Left ventricle myocardium inferior (tissue), 1 donor: ENCODE data around the gene FILIP1. TPM values are rescaled to one million over a fixed set of nuclear protein-coding genes. Genes with fewer than 3 reads are reported as not detected.
"Not testable (repeated sequence)": the region's sequence is repeated elsewhere in the genome, so short reads cannot be mapped to it uniquely, and the experiment has no call there.

ENCODE experiments used
- DNase-seq: peaks from one replicate; pipeline ENCODE4 v3.0.0-alpha.2; 2020
- H3K27ac ChIP-seq: fragments of 200-600 bp; replicated peaks from 2 replicates; pipeline ENCODE4 v1.8.0; 2021
- H3K27me3 ChIP-seq: fragments of 200-600 bp; 2 replicates; pipeline ENCODE4 v1.8.0; 2021; ENCODE audit warnings: low read depth
- H3K36me3 ChIP-seq: fragments of 200-600 bp; 2 replicates; pipeline ENCODE4 v1.8.0; 2021
- H3K4me1 ChIP-seq: fragments of 200-600 bp; 2 replicates; pipeline ENCODE4 v1.8.0; 2021
- H3K4me3 ChIP-seq: fragments of 200-600 bp; 2 replicates; pipeline ENCODE4 v1.8.0; 2021; ENCODE audit warnings: mild to moderate bottlenecking, moderate library complexity
- H3K9me3 ChIP-seq: fragments of 200-600 bp; replicated peaks from 2 replicates; pipeline ENCODE4 v1.8.0; 2021
- CTCF ChIP-seq: fragments of 200-600 bp; IDR thresholded peaks from 2 replicates; pipeline ENCODE4 v1.8.0; 2021; ENCODE audit warnings: antibody characterized with exemption, mild to moderate bottlenecking, borderline replicate concordance
- intact Hi-C: fragments of 100-400 bp; cut with micrococcal nuclease; formaldehyde crosslinking; loops from one replicate; pipeline ENCODE4 v1.11.0; 2022
- total RNA-seq: library from RNA; stranded (reverse); fragmentation: NEBNext Ultra II Directional; extraction: Animal tissue kit (Norgen Biotek cat#: 25700); gene quantifications from one replicate; pipeline ENCODE4 v1.2.1, GENCODE V29; 2021
- donor health status: DM: no; HTN: yes; CAD: no; lungs with severe emphysema.

The FILIP1 gene
- total RNA-seq, 1 donor from 2014 or later: 173 TPM

DNA sequence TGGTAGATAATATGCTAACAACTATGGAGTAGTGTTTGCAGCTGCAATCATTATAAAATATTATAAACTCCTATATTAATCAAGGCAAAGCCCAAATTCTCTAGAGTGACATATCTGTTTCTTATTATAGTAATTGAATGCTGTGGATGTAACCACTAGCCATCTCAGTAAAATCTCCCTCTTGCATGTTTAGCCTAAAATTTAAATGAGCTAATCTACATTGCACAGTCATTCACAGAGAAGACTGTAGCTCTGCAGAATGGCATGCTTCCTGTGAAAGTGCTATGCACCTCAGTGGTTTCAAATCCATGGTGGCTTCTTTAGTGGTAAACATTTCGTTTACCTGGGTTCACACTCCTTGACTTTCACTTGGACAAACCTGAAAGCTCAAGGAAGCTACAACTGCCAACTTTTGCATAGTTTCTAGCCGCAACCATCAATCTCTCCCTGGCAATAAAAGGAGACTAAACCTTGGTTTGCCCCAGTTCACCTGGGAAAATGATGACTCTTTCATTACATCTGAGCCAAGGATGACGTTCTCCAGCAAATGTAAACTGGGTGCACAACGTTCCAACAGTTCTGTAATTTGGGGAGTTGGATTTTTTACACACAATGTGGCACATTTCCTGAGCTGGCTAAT lies 47.2 kb downstream of the FILIP1 start:
- Histone ChIP-seq H3K36me3 (peaks cover 4% of the 10 kb centered on the region), H3K27ac (no peak overlapping the region), H3K9me3 (no peaks in the 10 kb centered on the region), H3K4me1 (peaks cover 45% of the 10 kb centered on the region), H3K27me3 (no peaks in the 10 kb centered on the region), H3K4me3 (no peak overlapping the region)
- TF ChIP-seq CTCF: no peak
- no peak for DNase-seq
- intact Hi-C loops: no loop called here

DNA sequence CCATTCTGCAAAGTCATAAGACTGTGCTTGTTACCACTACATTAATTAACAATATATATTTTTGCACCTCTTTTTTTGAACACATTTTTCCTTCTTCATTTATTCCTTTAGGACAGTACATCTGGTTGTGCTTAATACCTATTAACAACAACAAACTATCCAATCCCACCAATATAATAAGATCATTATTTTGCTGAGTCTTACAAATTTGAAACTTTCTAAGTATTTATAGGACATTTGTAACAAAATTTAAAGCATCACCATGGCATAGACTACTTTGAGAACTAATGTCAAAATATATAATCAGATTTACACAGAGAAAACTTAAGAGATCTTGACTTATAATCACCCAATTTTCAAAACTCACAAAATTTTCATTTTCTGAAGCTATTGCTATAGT lies 47.9 kb downstream of the FILIP1 start:
- Histone ChIP-seq H3K4me1 (peaks cover 45% of the 10 kb centered on the region), H3K9me3 (no peaks in the 10 kb centered on the region), H3K27ac (no peak overlapping the region), H3K4me3 (no peak overlapping the region), H3K27me3 (no peaks in the 10 kb centered on the region), H3K36me3 (peaks cover 4% of the 10 kb centered on the region)
- intact Hi-C loops: no loop called here
- no peak for DNase-seq
- TF ChIP-seq CTCF: no peak

DNA sequence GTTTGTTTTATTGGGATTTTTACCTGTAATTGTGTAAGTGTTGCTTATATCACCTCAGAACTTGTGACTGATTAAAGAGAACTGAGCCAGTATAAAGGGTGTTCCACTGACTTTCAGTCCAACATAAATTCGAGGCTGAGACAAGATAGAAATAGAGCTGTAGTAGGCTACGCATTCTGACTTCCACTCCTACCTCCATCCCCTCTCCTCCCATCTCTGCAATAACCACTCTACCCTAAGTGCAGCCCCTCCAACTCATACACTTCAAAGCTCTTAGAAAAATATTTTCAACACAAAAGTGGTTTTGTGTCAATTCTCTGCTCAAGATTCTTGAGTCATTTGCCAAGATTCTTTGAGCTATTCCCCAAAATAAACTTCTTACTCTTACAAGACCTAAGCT lies 48.7 kb downstream of the FILIP1 start:
- peaks cover 4% of the 10 kb centered on the region for H3K36me3 ChIP-seq
- no peak overlapping the region for H3K4me3 ChIP-seq
- H3K4me1 ChIP-seq: peaks cover 54% of the 10 kb centered on the region
- no peak overlapping the region for H3K27ac ChIP-seq
- H3K9me3 ChIP-seq: no peaks in the 10 kb centered on the region
- no peaks in the 10 kb centered on the region for H3K27me3 ChIP-seq
- intact Hi-C loops: no loop called here
- DNase-seq: no peak
- TF ChIP-seq CTCF: no peak

DNA sequence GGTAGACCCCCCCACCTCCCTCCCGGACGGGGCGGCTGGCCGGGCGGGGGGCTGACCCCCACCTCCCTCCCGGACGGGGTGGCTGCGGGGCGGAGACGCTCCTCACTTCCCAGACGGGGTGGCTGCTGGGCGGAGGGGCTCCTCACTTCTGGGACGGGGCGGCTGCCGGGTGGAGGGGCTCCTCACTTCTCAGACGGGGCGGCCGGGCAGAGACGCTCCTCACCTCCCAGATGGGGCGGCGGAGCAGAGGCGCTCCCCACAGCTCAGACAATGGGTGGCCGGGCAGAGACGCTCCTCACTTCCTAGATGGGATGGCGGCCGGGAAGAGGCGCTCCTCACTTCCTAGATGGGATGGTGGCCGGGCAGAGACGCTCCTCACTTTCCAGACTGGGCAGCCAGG lies 51.7 kb downstream of the FILIP1 start:
- H3K4me1 ChIP-seq: peaks cover 76% of the 10 kb centered on the region
- not testable (repeated sequence) for DNase-seq

DNA sequence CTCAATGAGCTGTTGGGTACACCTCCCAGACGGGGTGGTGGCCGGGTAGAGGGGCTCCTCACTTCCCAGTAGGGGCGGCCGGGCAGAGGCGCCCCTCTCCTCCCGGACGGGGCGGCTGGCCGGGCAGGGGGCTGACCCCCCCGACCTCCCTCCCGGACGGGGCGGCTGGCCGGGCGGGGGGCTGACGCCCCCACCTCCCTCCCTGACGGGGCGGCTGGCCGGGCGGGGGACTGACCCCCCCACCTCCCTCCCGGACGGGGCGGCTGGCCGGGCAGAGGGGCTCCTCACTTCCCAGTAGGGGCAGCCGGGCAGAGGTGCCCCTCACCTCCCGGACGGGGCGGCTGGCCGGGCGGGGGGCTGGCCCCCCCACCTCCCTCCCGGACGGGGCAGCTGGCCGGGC lies 52.1 kb downstream of the FILIP1 start:
- H3K4me1 ChIP-seq: peaks cover 77% of the 10 kb centered on the region
- H3K4me3 ChIP-seq, DNase-seq, H3K27me3 ChIP-seq, intact Hi-C loops, H3K9me3 ChIP-seq, H3K36me3 ChIP-seq, H3K27ac ChIP-seq: not testable (repeated sequence)

More for the DNA sequence above, 51.7 kb downstream of the FILIP1 start:
- H3K9me3 ChIP-seq, intact Hi-C loops, H3K36me3 ChIP-seq, H3K27ac ChIP-seq, H3K4me3 ChIP-seq, H3K27me3 ChIP-seq: not testable (repeated sequence)

DNA sequence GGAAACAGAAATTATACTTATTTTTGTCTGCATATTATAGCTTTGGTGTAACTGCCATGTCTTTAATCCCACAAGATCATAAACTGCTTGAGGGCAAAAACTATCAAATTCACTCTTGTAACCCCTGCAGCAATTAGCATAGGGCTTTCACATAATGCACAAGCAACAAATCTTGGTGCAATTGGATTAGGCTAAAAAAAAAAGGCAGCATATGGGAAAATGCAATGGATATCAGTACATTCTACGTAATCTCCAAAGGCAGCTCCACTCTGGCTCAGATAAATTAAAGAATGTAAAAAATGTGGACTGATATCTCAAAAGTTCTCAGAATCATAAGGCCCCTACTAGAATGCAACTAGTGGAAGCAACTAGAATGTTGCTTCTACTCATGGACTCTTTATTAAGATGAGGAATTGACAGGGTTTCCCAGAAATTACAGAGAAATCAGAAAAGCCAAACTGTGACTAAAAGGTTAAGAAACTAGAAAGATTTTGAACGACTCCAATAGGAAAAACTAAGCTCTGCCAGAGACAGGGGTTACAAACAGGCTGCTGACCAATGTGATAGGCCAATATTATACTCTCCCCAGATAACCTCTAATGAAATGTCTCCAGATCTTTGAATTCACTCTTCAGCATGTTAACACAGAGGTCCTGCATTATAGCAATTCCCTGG lies 55.0 kb downstream of the FILIP1 start:
- peak overlapping the region; percentile 85 for H3K27ac ChIP-seq
- intact Hi-C loops: no loop called here
- peaks cover 72% of the 10 kb centered on the region for H3K4me1 ChIP-seq
- H3K4me3 ChIP-seq: peak overlapping the region; percentile 22
- DNase-seq: no peak
- no peaks in the 10 kb centered on the region for H3K36me3 ChIP-seq
- H3K9me3 ChIP-seq: no peaks in the 10 kb centered on the region
- no peak for TF ChIP-seq CTCF
- no peaks in the 10 kb centered on the region for H3K27me3 ChIP-seq
